DMS153 treated with DMSO at 0.1 percent for 48 hours (cell line): ENCODE measurements around the gene PTPN14.

ENCODE experiments used
- DNase-seq: peaks from one replicate; lab custom pipeline; 2025; ENCODE audit not compliant: unreplicated experiment; lab: John Stamatoyannopoulos, UW

PTPN14 gene

GRCh38 chr1:214569357-214570004, 18.1 kb upstream of the PTPN14 start:
- no peak for DNase-seq

- DNase-seq, result no peak
Observed at GRCh38 chr1:214568328-214568727, 16.9 kb upstream of the PTPN14 start.

DNA sequence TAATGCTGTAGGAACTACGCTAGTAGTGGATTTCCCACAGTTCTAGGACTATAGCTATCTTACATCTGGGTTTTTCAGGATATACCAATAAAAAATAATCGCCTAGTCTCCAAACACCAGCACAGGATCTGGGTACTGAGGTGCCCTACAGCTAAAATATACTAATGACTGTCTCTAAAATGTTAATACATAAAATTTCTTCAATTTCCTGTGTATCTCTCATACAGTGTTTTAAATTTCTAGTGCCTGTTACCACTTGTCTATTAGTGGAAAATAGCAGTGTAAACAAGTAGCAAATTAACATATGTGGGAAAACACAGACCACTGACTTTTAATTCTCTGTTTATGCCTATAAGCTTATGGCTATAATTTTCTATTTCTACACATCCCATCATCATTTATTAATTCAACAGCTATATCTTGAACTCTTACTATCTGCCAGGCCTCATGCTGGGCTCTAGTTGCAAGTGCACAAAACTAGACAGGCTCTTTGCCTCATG, 16.1 kb upstream of the PTPN14 start:
- no peak for DNase-seq

DNA sequence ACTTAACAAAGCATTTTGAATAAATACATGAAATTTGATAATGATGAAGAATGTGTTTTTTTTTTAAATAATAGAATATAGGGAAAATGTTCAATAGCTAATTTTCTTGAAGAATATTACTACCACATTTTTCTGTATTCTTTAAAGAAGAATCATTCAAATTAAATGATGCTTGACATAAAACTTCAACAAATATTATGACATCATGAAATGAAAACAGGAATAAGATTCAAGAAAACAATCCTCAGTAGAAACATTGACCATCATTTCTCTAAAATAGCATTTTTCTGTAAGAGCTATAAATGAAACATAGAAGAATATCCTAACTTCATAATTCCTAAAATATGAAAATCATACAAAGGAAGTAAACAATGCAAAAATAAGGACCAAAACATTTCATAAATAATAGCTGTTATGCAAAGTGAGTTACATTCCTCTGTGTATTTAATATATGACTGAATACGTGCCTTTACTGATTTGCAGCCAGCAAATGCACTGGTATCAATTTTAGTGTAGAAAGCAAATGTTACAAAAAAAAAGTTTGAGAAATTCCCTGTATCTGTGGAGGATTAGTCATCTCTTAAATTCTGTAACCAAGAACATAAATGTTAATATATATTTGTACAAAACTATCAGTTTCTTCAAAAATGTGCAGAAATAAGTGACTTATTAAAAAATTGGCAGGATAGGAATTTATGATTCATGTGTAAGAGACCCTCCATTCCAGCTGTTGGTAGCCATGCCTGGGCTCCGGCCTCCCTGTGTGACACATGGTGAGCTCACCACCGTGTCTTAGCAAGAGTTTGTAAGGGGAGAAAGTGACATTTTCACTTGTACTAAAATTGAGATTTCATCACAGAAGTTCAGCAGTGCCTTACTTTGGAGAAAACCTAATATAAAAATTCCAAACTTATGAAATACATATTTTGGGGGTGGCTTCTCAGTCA, 15.0 kb upstream of the PTPN14 start:
- DNase-seq, result no peak

- DNase-seq, result no peak
Observed at GRCh38 chr1:214565310-214565709, 13.9 kb upstream of the PTPN14 start.

GRCh38 chr1:214563881-214564280, 12.5 kb upstream of the PTPN14 start:
- no peak for DNase-seq

DNA sequence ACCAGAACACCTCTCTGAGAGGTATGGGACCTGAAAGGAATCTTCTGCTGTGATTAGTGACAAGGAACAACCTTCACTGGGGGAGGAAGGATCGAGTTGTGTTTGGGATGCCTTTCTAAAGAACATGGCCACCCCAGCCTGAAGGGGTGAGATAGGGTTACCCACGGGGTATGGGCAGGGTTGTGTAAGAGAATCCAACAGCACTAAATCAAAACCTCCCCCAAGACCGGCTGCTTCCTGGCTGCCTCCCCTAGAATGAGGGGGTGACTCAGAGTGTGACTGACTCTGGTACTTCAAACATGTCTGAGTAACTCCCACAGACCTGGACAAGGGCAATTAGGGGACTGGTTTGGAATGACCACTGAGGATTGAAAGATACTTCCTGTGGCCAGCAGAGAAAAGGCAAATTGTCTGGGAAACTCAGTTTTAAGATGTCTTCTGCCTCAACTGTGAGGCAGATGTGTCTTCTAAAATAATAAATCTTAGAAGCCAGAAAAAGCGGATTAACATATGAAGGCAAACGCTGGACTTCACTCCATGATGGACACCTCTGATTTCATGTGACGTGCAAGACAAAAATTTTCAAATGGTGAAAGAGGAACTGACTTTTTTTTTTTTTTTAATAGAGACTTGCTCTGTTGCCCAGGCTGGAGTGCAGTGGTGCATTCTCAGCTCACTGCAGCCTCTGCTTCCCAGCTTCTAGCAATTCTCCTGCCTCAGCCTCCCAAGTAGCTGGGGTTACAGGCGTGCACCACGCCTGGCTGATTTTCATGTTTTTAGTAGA, 6.7 kb upstream of the PTPN14 start:
- no peak for DNase-seq

DNA sequence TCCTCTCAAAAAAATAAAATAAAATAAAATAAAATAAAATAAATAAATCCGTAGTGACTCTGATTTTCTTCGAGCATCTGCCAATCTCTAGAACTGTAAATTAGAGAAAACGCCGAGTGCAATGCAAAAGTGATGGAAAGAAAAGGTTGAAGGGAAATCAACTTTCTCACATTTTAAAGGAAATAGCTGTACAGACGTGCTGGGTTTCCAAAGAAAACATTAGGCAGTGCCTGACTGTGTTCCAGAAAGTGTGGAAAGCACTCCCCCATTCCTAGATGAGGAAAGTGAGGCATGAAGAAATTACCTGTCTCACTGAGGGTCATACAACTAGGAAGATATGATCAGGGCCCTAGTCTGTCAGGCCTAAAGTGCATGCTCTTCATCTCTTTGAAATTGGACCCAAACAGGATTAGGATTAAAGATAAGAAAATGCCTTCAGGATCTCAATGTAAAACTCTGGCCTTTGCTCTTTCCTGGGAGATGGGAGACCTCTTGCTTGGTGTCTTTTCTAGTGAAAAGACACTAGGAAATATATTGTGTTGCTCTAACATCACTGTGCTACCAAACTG, 1.8 kb upstream of the PTPN14 start:
- no peak for DNase-seq

DNA sequence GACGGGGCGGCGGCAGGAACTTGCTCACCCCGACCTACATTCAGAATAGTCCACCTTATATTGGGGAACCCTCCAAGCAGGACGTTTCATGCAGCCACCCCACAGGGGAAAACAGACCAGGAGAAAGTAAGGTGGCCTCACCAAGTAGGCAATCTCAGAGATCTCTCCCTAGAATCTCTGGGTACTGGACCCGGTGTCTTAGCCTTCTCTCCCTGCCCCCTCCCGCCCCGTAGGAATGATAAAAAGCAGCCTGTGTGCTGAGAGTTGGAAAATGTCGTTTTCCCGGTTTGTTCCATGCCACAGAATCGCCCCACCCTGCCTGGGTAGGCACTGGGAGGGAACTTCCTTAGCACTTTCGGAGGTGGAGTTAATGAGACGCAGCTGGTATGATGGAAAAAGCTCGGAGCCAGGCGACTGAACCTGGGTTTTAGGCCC, 789 bp upstream of the PTPN14 start:
- DNase-seq, result no peak

- no peak for DNase-seq
Observed at GRCh38 chr1:214550857-214551435, 456 bp downstream of the PTPN14 start.

DNA sequence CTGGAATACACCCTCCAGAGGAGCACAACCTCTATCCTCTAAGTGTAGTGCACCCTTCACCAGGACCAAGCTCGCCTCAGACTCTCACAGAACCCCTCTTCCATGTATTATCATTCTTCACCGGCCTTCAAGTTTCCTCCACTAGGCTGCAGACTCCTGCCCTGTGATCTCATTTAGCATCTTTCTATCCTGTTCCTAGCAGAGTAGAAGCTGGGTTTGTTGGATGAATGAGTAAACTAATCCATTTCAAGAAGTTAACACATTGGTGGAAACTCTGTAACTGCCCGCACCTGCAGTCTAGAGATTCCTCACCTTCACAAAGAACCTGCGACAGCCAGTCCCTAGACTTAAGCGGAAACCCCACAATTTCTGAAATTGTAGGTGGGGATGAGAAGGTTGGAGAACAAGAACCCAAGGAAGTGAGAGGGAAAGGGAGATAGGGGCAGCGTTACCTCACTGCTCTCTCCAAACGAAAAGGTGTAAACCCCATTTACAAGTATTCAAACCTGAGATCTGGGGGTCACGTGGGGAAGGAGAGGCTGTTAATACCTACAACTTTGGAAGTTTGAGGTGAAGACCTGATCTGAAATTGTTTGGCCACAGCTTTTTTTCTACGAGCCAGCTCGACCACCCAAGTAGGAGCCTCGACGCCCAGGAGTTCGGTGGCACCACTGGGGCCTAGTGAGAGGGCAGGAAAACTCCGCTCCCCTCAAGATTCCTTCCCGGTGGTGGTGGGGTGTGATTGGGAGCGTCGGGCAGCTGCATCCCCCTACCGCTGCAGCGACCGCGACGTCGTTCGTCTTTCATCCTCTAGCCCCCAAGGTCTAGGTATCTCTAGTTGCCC, 1.2 kb downstream of the PTPN14 start:
- DNase-seq, result no peak

- DNase-seq, result no peak
Observed at GRCh38 chr1:214549604-214550003, 1.8 kb downstream of the PTPN14 start.

- no peak for DNase-seq
Observed at GRCh38 chr1:214548988-214549387, 2.4 kb downstream of the PTPN14 start.

DNA sequence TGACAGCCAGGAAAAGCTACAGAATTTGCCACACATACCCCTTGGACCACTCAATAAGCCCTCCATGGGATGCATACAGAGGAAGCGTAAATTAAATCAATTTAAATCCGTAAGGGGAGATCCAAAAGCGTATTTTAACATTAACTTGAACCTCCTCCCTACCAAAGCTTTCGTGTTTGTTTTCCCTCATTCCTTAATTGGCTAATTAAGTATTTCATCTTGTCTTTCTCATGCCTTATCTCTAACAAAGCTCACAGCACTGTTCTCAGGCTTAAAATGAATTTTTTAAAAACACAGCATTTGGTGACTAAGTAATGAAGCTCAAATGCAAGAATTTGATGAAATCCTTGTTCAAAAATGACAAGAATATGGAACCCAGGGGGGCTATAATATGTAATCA, 3.1 kb downstream of the PTPN14 start:
- DNase-seq, result no peak

- no peak for DNase-seq
Observed at GRCh38 chr1:214547747-214548146, 3.7 kb downstream of the PTPN14 start.

DNA sequence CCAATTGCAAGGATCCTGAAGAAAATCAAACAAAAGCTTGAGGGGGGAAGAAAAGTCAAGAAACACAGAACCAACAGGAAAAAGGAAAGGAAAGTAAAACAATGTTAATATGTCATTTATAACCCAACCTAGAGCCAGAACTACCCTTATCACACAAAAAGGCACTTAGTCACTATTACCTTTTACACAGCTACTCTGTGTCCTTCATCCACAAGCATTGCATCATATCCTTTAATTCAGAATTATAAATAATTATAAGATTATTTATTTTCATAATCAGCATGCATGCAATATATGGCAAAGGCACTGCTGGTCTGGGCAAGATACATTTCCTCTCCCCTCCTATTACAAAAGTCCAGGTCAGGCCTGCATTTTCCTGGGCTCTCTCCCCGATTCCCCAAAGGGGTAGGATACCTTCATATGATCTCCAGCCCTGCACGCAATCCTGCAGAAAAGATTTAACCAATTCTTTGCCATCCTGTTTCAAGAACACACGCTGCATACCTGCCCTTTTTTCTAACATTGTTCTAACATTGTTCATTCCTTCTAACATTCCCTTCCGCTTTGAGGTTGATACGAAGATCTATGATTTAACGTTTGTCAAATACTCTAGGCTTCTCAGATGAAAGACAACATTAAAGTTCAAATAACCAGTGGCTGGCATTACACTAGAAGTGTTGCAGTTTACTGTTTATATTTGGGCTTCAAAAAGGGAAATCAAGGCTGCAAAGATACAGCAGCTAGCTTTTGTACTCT, 4.3 kb downstream of the PTPN14 start:
- no peak for DNase-seq

DNA sequence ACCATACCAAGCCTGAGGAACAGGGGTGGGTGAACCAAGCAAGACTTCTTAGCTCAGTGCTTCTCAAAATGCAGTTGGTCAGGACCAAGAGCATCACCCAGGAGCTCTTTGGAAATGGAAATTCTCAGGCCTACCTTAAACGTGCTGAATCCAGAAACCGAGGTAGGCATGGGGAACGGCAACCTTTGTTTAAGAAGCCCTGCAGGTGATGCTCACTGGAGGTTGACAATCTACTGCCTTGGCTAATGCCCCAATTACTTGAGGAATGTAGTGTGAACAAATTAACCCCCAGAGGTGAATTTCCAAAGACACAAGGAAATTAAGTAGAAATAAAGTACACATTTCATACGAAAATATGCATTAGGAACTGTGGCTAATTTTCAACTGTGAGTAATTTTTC, 5.3 kb downstream of the PTPN14 start:
- DNase-seq, result no peak

- DNase-seq, result no peak
Observed at GRCh38 chr1:214545293-214545692, 6.1 kb downstream of the PTPN14 start.

- DNase-seq, result no peak
Observed at GRCh38 chr1:214544791-214545190, 6.6 kb downstream of the PTPN14 start.
